ENCODE results near the gene CDK4.
"Not testable (repeated sequence)": the region's sequence is repeated elsewhere in the genome, so short reads cannot be mapped to it uniquely, and the experiment has no call there.

Gene CDK4

DNA sequence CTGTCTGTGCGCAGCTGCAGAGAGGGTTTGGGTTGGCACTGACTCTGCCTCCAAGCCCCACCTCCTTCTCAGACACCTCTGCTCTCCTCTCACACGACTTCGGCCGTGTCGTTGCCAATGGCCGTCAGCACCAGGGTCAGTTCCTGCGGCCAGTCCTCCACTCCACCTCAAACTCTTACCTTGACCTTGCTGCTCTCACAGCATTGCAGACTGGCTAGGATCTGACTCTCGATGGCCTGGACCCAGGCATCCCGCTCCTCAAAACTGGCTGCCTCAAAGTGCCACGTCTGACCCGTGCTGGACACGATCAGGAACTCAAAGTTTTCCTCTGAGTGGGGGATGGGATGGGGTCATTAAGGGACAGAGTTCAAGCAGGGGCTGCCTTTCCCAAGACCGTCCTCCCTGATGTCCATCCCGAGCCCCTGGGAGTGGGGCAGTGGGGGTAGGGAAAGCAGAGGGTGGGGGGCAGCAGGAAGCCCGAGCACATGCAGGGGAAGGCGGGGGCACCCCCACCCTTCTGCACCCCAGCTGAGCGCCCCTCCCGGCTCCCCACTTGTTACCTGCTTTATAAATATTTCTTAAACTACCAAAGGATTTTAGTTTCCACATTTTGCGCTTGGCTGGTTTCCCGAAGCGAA lies 24.2 kb downstream of the CDK4 start:
- no peak for DNase-seq

DNA sequence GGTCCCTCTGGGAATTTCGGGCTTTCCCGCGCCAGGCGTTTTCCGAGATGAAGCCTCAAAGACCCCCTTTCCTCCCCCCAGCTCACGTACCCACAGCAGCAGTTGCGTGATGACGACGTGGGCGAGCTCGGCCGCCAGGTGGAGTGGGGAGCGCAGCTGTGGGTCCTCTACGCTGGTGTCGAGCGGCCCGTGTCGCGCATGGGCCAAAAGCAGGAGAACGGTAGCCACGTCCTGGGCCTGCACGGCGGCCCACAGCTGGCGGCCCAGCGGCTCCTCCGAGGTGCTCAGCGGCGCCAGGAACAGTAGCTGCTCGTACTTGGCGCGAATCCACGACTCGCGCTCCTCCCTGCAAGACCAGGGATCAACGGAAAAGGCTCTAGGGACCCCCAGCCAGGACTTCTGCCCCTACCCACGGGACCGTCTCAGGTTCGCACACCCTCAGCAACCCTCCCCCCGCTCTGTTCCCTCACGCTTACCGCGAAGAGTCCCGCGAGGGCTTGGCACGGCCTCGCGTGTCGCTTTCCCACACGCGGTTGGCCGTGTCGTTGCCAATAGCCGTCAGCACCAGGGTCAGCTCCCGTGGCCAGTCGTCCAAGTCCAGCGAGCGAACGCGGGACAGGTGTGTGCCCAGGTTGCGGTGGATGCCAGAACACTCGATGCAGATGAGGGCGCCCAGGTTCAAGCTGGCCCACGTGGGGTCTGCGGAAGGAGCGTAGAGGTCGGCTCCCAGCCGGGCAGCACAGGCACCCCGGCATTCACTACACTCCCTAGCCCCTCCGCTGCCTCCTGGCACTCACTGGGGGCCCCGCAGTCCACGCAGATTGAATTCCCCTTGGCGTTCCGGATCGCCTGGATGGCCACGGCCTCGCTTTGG lies 25.0 kb downstream of the CDK4 start:
- DNase-seq, result peak in 3 of 58 donors; percentile 14 to 42 (median 25)

DNA sequence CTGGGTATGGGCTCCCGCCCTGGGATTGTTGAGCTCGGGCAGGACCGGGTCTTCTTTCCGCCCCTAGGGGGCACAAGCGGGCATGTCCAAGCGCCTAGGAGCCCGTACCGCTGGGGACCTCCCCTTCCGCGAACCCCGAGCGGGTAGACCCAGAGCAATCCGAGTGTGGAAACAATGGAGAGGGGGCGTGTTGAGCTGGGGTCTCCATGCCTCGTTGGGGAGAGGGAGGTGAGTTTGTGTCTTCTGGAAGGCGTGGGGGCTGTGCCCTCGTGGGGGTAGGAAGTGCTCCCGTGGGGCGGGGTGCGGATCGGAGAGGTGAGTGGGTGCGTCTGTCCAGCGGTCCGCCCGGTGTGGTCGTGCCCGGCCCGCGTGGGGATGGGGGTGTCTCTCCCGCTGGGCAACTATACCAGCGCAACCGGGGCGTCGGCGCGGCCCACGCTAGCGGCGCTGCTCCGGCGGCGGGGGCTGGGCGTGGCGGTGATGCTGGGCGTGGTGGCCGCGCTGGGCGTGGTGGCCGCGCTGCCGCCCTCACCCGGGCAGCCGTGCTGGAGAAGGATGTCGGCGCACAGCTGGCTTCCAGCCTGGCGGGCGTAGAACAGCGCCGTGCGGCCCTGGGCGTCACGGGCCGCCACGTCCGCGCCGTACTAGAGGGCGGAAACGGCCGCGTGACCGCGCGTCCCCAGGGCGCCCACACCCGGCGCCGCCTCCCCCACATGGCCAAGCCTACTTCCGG lies 25.8 kb downstream of the CDK4 start:
- DNase-seq, result peak in 35 of 58 donors; percentile 19 to 63 (median 36)

DNA sequence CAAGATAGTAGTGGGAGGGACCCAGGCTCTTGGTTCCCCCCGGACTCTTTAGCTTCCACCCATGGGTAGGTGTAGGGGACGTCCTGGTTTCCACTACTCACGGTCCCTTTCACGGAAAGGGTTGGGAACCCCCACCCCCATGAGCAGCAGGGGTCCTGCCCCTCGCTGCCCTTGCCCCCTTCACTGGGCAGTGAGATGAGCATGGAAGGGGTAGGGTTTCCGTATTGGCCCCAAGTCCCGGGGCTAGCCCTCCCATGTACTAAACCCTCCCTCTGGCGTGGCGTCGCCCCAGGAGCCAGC lies 26.3 kb downstream of the CDK4 start:
- no peak for DNase-seq

DNA sequence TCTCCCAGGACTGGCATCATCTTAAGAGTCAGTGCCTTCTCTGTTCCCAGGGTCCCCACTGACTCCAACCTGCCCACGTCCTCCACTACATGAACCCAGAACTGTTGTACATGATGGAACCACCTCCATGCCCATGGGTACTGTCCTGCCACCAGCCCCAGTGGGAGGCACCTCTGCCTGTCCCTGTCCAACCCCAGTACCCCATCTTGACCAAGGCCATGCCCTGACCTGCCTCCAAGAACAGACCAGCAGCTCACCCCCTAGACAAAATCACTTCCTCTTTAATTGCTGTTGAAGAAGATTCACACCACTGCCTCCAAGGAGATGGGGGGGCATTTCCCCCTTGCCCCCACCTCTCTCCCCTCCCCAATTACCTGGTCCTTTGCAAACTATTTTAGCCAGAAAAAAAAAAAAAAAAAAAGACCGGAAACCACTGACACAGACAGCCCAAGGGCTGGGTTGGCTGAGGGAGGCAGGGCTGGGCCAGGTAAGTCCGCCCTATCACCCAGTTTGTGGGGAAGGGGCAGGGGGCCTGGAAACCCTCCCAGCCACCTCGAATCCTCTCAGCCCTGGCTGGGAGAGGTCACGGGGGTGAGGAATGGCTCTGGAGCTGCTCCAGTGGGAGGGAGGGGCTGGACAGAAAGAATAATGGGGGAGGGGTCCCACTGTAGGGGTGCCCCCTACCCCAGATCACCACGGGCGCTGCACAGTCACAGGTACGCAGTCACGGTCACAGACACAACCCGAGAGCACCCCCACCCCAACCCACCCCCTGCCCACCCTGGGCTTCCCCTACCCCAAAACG lies 27.0 kb downstream of the CDK4 start:
- no peak for DNase-seq

DNA sequence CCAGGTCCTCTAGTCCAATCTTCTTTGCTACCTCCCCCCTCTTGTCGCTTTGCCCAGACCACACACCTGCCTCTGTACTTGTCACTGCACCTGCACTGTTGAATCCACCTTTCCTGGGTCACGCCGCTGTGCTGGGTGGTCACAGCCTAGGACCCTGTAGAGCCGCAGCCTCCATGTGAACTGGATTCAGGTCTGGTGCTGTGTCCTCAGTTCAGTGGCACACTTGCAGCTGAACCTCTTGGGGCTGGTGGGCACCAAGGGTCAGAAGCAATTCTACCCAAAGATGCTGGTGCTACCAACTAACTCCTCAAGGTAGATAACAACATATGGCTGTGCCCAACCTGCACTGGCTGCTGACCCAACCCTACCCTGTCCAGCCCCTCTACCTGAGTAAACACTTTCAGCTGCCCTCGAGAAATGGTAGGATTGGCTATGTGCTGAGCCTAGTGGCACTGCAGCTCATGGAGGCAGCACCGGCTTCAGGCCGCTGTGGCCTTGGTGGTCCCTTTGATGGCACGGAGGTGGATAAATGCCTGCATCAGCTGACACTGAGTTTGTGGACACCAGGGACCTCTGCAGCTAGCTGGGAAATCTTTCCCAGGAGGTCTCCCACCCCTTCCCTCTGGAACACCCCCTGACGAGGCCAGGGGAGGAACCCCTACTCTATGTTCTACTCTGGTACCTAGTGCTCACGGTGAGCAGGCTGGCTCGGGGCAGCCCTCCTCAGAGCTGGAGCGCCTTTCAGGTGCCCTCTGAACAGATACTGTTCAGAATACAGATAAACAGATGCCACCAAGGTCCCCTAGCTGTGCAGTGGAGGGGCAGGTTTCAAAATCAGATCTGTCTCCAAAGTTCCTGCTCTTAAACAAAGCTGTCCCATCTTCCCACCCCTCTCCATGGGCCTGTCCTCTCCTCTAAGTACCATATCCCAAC lies 27.8 kb downstream of the CDK4 start:
- no peak for DNase-seq

DNA sequence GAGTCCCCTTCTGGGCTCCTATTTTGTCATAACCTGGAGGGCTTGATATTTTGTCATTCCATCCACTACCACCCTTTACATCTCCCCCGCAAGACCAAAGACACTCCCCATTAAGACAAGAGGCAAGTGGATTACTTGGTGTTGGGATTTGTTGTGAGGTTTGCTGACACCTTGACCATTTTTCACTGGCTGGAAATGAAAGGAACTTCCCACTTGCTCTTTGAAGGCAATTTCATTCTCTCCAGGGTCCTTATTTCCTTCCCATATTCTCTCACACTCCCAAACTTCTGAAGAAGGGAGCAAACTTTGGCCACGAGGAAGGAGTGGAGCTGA lies 28.5 kb downstream of the CDK4 start:
- no peak for DNase-seq

DNA sequence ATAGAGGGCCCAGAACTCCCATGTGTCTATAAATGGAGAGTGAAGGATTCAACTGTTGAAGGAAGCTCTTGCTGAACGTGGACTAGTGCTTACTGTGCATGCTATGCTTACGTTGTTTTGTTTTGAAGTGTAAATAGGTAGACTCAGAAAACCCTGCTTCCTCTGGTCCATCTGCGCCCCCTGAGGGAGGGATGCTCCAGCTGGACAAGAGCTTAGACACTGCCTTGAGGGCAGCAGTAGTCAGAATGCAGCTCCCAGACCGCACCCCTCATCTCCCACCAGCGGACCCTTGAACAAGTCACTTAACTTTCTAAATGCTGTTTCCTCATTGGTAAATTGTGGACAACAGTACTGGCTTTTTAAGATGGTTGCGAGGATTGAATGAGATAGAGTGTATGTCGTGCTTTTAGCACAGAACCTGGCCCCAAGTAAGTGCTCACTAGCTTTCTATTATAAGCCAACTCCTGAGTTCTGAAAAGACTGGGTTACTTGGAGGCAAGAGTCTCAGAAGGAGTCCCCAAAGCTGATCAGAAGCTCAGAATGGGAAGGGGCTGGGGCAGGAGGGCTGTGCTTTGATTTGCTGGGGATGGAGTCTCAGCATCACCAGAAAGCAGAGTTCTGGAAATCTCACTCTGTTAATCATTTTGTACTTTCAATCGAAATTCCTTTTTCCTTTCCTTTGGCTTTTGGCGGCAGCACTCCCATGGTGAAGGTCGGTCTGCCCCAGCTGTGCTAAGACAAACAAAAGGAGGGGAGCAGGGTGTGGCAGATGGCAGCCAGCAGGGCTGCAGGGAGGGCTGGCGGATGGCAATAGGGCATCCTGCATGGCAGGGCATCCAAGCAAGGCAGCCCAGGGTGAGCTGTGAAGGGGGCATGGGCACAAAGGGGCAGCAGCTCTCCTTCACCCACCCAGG lies 29.1 kb downstream of the CDK4 start:
- DNase-seq, result no peak

DNA sequence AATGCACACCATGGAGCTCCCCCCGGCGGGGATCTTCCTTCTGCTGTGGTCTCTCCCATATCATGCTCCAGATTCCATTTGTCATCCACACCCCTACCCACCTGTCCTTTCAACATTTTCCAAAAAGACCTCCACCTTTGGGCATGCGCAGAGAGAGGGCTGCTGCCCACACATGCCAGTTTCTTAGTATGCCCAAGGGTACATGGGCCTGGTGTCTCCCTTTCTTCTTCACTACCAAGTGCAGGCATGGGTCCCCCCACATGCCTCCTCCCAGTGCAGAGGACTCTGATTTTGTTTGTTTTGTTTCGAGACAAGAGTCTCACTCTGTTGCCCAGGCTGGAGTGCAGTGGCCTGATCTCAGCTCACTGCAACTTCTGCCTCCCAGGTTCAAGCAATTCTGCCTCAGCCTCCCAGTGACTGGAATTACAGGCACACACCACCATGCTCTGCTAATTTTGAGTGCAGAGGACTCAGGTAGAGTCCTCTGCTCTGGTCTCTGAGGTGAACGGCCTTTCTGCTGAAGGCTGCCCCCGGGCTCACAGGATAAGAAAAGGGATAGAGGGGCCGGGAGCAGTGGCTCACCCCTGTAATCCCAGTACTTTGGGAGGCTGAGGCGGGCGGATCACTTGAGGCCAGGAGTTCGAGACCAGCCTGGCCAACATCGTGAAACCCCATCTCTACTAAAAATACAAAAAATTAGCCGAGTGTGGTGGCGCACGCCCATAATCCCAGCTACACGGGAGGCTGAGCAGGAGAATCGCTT lies 30.1 kb downstream of the CDK4 start:
- DNase-seq, result not testable (repeated sequence)

DNA sequence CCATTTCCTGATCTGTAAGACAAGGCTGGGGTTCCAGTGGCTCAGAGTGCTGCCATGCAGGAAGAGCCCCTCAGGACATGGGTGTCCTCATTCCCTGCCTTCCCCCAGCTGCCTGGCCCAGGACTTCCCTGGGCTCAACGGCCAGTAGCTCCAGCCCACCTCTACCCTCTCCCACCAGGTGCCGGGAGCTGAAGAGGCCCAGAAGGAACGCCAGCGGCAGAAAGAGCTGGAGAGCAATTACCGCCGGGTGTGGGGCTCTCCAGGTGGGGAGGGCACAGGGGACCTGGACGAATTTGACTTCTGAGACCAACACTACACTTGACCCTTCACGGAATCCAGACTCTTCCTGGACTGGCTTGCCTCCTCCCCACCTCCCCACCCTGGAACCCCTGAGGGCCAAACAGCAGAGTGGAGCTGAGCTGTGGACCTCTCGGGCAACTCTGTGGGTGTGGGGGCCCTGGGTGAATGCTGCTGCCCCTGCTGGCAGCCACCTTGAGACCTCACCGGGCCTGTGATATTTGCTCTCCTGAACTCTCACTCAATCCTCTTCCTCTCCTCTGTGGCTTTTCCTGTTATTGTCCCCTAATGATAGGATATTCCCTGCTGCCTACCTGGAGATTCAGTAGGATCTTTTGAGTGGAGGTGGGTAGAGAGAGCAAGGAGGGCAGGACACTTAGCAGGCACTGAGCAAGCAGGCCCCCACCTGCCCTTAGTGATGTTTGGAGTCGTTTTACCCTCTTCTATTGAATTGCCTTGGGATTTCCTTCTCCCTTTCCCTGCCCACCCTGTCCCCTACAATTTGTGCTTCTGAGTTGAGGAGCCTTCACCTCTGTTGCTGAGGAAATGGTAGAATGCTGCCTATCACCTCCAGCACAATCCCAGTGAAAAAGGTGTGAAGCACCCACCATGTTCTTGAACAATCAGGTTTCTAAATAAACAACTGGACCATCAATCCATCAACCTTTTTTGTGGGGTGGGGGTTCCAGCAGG lies 31.2 kb downstream of the CDK4 start:
- no peak for DNase-seq

DNA sequence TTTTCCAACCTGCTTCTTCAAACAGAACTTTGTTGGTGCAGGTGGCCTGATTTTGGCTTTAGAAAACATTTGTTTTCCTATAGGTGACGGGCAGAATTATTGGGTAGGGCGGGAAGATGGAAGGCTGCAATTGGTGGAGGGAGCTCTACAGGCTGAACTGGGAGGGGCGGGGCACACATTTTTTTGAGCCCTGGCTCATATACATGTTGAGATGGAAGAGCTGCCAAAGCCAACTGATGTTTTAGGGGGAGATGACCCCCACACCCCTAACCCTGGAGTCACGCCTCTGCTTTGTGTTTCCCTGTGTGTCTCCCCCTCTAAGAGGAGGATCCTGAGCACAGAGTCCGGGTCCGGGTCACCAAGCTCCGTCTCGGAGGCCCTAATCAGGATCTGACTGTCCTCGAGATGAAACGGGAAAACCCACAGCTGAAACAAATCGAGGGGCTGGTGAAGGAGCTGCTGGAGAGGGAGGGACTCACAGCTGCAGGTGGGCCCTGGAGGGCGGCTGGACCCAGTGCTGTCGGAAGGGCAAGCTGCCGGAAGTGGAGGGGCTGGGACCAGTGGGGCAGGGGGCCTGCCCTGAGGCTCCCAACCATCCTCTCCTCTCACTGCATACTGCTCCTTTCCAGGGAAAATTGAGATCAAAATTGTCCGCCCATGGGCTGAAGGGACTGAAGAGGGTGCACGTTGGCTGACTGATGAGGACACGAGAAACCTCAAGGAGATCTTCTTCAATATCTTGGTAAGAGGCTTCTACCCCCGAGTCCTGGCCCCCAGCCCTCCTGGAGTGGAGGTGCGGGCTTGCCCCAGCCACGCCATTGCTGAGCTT lies 32.1 kb downstream of the CDK4 start:
- DNase-seq, result no peak

DNA sequence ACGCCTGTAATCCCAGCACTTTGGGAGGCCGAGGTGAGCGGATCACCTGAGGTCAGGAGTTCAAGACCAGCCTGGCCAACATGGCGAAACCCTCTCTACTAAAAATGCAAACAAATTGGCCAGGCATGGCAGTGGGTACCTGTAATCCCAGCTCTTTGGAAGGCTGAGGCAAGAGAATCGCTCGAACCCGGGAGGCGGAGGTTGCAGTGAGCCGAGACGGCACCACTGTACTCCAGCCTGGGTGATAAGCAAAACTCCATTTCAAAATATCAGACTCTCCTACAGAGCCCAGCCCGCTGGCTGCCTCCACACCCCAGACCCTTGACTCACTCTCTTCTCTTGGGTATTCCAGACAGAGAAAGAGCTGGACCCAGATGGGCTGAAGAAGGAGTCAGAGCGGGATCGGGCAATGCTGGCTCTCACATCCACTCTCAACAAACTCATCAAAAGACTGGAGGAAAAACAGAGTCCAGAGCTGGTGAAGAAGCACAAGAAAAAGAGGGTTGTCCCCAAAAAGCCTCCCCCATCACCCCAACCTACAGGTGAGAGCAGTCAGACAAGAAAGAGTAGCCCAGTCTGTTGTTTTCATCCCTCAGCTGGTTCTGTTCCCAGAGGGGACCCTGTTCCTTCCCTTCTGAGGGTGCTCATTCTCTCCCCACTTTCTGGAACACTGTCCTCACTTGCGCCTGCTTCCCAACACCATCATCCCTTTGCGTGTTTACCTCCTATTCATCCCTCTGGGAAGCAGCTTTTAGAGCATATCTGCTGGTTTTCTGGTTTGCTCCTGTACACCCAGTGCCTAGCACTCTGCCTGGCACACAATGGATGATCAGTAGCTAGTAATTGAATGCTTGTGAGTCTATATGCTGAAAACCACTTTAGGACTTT lies 33.2 kb downstream of the CDK4 start:
- DNase-seq, result no peak

DNA sequence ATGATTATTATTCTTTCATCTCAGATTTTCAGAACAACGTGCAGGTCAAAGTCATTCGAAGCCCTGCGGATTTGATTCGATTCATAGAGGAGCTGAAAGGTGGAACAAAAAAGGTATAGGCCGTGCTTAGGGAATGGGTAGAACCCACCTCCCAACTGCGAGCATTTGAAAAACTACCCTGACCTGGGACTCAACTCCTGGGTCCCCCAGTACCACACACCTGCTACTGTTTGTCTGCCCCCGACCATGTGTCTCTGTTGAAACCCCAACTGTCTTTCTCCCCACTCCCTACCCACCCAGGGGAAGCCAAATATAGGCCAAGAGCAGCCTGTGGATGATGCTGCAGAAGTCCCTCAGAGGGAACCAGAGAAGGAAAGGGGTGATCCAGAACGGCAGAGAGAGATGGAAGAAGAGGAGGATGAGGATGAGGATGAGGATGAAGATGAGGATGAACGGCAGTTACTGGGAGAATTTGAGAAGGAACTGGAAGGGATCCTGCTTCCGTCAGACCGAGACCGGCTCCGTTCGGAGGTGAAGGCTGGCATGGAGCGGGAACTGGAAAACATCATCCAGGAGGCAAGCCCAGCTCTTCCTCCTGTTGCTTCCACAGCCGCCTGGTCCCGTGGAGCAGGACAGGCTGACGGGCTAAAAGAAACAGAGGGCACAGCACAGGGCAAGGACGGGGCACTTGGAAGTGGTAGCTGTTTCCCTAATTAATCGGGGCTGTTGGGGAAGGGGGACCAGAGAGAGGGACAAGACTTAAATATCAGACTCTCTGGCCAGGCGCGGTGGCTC lies 34.1 kb downstream of the CDK4 start:
- no peak for DNase-seq

DNA sequence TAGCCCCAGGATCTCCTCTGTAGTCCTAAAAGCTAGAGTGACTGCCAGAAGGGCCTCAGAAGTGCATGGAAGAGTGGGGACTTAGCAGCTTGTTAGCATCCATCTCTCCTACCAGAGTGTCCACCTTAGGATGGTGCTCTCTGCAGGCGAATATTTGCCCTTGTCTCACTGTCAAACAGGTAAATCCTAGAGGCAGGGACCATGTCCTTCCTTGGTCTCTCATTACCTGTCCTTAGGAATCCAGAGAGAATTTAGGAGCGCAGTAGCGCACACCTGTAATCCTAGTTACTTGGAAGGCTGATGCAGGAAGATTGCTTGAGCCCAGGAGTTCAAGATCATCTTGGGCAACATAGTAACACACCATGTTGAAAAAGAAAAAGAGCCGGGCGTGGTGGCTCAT lies 35.0 kb downstream of the CDK4 start:
- no peak for DNase-seq
